H1 (cell line): ENCODE results near the gene MPHOSPH10. TPM values are rescaled to one million over a fixed set of nuclear protein-coding genes. Genes with fewer than 3 reads are reported as not detected.

Experiments used
- BRCA1 ChIP-seq: IDR thresholded peaks from 2 replicates; pipeline ENCODE4 v1.6.1; 2012; ENCODE audit warnings: low read depth, low read length, improper control_type of control experiment
- CBX5 ChIP-seq: fragments of 300-800, 300-1000 bp; sonication (generic); IDR thresholded peaks from 2 replicates; pipeline ENCODE4 v1.7.1; 2016; ENCODE audit warnings: antibody characterized with exemption, low read length, low read depth
- MAFK ChIP-seq: IDR thresholded peaks from 2 replicates; pipeline ENCODE4 v1.6.1; 2012; ENCODE audit warnings: low read depth, mild to moderate bottlenecking, improper control_type of control experiment, low read length
- POLR2A ChIP-seq, 2 experiments: IDR thresholded peaks; 1 replicate in 1 of 2; 2 replicates in 1 of 2; pipeline ENCODE4 v1.6.1; 2011; ENCODE audit warnings: low read depth in 2 of 2, low read length in 2 of 2, mild to moderate bottlenecking in 2 of 2; ENCODE audit errors: control extremely low read depth in 1 of 2
- RBBP5 ChIP-seq: IDR thresholded peaks from 2 replicates; pipeline ENCODE4 v1.7.1; 2012; ENCODE audit warnings: low read depth, mild to moderate bottlenecking, inconsistent platforms, low read length, moderate library complexity, borderline replicate concordance
- RNF2 ChIP-seq: fragments of 200-900, 300-1000 bp; sonication (generic); IDR thresholded peaks from 2 replicates; pipeline ENCODE4 v1.7.1; 2016; ENCODE audit warnings: borderline replicate concordance, low read depth, mild to moderate bottlenecking, antibody characterized with exemption, low read length; ENCODE audit not compliant: poor library complexity, severe bottlenecking; ENCODE audit errors: missing control alignments
- polyA plus RNA-seq, 7 experiments: library from polyadenylated mRNA; depleted of rRNA in 3 of 7; stranded (reverse) in 5 of 7; unstranded in 2 of 7; fragments of >200 nt in 5 of 7; fragments of 200-250 nt in 2 of 7; gene quantifications; 1 replicate in 5 of 7; 2 replicates in 1 of 7; 4 replicates in 1 of 7; pipeline versions ENCODE4 v1.2.1 to v1.2.3, GENCODE V29; 2011 to 2013; ENCODE audit warnings: missing spikeins in 2 of 7, mixed read lengths in 2 of 7
- total RNA-seq: library from RNA; stranded (reverse); fragmentation: NEBNext Ultra II Directional; extraction: Animal tissue kit (Norgen Biotek cat#: 25700); gene quantifications from 2 replicates; pipeline ENCODE4 v1.2.1, GENCODE V29; 2021
- TF ChIP-seq, protein P1 (sequence below): fragments of 300-600 bp; sonication (generic); IDR thresholded peaks from 2 replicates; pipeline ENCODE4 v1.7.1; 2012; ENCODE audit warnings: low read length, moderate library complexity, mild to moderate bottlenecking, inconsistent platforms; ENCODE audit not compliant: insufficient replicate concordance
- TF ChIP-seq, protein P2 (sequence below), 3 experiments: IDR thresholded peaks; 1 replicate in 2 of 3; 2 replicates in 1 of 3; pipeline versions ENCODE4 v1.5.1 to v1.6.1; 2011; ENCODE audit warnings: low read length in 3 of 3, mild to moderate bottlenecking in 3 of 3, inconsistent platforms in 2 of 3, low read depth in 1 of 3, moderate library complexity in 1 of 3; ENCODE audit not compliant: insufficient read depth in 1 of 3; ENCODE audit errors: control extremely low read depth in 1 of 3

The MPHOSPH10 gene
- total and polyA plus RNA-seq, 2 of the 8 experiments (the other 6 are each of a cell fraction or from before 2014, with no cell fraction given): 4.5 to 39.1 TPM

- TF ChIP-seq, protein P1, sequence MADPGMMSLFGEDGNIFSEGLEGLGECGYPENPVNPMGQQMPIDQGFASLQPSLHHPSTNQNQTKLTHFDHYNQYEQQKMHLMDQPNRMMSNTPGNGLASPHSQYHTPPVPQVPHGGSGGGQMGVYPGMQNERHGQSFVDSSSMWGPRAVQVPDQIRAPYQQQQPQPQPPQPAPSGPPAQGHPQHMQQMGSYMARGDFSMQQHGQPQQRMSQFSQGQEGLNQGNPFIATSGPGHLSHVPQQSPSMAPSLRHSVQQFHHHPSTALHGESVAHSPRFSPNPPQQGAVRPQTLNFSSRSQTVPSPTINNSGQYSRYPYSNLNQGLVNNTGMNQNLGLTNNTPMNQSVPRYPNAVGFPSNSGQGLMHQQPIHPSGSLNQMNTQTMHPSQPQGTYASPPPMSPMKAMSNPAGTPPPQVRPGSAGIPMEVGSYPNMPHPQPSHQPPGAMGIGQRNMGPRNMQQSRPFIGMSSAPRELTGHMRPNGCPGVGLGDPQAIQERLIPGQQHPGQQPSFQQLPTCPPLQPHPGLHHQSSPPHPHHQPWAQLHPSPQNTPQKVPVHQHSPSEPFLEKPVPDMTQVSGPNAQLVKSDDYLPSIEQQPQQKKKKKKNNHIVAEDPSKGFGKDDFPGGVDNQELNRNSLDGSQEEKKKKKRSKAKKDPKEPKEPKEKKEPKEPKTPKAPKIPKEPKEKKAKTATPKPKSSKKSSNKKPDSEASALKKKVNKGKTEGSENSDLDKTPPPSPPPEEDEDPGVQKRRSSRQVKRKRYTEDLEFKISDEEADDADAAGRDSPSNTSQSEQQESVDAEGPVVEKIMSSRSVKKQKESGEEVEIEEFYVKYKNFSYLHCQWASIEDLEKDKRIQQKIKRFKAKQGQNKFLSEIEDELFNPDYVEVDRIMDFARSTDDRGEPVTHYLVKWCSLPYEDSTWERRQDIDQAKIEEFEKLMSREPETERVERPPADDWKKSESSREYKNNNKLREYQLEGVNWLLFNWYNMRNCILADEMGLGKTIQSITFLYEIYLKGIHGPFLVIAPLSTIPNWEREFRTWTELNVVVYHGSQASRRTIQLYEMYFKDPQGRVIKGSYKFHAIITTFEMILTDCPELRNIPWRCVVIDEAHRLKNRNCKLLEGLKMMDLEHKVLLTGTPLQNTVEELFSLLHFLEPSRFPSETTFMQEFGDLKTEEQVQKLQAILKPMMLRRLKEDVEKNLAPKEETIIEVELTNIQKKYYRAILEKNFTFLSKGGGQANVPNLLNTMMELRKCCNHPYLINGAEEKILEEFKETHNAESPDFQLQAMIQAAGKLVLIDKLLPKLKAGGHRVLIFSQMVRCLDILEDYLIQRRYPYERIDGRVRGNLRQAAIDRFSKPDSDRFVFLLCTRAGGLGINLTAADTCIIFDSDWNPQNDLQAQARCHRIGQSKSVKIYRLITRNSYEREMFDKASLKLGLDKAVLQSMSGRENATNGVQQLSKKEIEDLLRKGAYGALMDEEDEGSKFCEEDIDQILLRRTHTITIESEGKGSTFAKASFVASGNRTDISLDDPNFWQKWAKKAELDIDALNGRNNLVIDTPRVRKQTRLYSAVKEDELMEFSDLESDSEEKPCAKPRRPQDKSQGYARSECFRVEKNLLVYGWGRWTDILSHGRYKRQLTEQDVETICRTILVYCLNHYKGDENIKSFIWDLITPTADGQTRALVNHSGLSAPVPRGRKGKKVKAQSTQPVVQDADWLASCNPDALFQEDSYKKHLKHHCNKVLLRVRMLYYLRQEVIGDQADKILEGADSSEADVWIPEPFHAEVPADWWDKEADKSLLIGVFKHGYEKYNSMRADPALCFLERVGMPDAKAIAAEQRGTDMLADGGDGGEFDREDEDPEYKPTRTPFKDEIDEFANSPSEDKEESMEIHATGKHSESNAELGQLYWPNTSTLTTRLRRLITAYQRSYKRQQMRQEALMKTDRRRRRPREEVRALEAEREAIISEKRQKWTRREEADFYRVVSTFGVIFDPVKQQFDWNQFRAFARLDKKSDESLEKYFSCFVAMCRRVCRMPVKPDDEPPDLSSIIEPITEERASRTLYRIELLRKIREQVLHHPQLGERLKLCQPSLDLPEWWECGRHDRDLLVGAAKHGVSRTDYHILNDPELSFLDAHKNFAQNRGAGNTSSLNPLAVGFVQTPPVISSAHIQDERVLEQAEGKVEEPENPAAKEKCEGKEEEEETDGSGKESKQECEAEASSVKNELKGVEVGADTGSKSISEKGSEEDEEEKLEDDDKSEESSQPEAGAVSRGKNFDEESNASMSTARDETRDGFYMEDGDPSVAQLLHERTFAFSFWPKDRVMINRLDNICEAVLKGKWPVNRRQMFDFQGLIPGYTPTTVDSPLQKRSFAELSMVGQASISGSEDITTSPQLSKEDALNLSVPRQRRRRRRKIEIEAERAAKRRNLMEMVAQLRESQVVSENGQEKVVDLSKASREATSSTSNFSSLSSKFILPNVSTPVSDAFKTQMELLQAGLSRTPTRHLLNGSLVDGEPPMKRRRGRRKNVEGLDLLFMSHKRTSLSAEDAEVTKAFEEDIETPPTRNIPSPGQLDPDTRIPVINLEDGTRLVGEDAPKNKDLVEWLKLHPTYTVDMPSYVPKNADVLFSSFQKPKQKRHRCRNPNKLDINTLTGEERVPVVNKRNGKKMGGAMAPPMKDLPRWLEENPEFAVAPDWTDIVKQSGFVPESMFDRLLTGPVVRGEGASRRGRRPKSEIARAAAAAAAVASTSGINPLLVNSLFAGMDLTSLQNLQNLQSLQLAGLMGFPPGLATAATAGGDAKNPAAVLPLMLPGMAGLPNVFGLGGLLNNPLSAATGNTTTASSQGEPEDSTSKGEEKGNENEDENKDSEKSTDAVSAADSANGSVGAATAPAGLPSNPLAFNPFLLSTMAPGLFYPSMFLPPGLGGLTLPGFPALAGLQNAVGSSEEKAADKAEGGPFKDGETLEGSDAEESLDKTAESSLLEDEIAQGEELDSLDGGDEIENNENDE: no peak
- TF ChIP-seq BRCA1: no peak
- no peak for TF ChIP-seq RNF2
- no peak for TF ChIP-seq RBBP5
- TF ChIP-seq CBX5: no peak
- no peak for TF ChIP-seq MAFK
- TF ChIP-seq, protein P2, sequence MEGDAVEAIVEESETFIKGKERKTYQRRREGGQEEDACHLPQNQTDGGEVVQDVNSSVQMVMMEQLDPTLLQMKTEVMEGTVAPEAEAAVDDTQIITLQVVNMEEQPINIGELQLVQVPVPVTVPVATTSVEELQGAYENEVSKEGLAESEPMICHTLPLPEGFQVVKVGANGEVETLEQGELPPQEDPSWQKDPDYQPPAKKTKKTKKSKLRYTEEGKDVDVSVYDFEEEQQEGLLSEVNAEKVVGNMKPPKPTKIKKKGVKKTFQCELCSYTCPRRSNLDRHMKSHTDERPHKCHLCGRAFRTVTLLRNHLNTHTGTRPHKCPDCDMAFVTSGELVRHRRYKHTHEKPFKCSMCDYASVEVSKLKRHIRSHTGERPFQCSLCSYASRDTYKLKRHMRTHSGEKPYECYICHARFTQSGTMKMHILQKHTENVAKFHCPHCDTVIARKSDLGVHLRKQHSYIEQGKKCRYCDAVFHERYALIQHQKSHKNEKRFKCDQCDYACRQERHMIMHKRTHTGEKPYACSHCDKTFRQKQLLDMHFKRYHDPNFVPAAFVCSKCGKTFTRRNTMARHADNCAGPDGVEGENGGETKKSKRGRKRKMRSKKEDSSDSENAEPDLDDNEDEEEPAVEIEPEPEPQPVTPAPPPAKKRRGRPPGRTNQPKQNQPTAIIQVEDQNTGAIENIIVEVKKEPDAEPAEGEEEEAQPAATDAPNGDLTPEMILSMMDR (IDR thresholded peaks at IDR 0.05; ENCODE audit: control extremely low read depth in 1 of 3, insufficient read depth in 1 of 3, low read depth in 1 of 3, low read length in 3 of 3): no peak
- TF ChIP-seq POLR2A (IDR thresholded peaks at IDR 0.05; ENCODE audit: control extremely low read depth in 1 of 2, low read depth in 2 of 2, low read length in 2 of 2): no peak
These were observed 13.4 kb upstream of the MPHOSPH10 start (continued) for GRCh38 chr2:71117063-71117462.
